GM18526 (cell line): ENCODE measurements around the gene GKAP1.

Experiments
- POLR2A ChIP-seq: IDR thresholded peaks from 3 replicates; pipeline ENCODE4 v1.6.1; 2011; ENCODE audit not compliant: insufficient read length; ENCODE audit errors: extremely low read depth

The GKAP1 gene

GRCh38 chr9:83817356-83818278, at the start of gene GKAP1:
Gene GKAP1 (minus strand): TSS chr9:83817769. CDS start chr9:83806517, 11,252 bp downstream.
- TF ChIP-seq POLR2A, result peak; percentile 29

GRCh38 chr9:83800236-83801033, 17.1 kb downstream of the GKAP1 start:
- no peak for TF ChIP-seq POLR2A

GRCh38 chr9:83794051-83794450, 23.5 kb downstream of the GKAP1 start:
- TF ChIP-seq POLR2A, result no peak

- no peak for TF ChIP-seq POLR2A
Measured at GRCh38 chr9:83792746-83793145, 24.8 kb downstream of the GKAP1 start.

GRCh38 chr9:83778164-83778563, 39.4 kb downstream of the GKAP1 start:
- no peak for TF ChIP-seq POLR2A

- TF ChIP-seq POLR2A, result no peak
Measured at GRCh38 chr9:83775932-83776331, 41.6 kb downstream of the GKAP1 start.

GRCh38 chr9:83772860-83773259, 44.7 kb downstream of the GKAP1 start:
- TF ChIP-seq POLR2A, result no peak

- TF ChIP-seq POLR2A, result no peak
Measured at GRCh38 chr9:83765376-83765775, 52.2 kb downstream of the GKAP1 start.

GRCh38 chr9:83754383-83754977, 63.1 kb downstream of the GKAP1 start:
- TF ChIP-seq POLR2A, result no peak

- TF ChIP-seq POLR2A, result no peak
Measured at GRCh38 chr9:83749706-83750105, 67.9 kb downstream of the GKAP1 start.

- no peak for TF ChIP-seq POLR2A
Measured at GRCh38 chr9:83744206-83744605, 73.4 kb downstream of the GKAP1 start.

GRCh38 chr9:83733739-83734138, 83.8 kb downstream of the GKAP1 start:
- TF ChIP-seq POLR2A, result no peak

GRCh38 chr9:83724436-83724835, 93.1 kb downstream of the GKAP1 start:
- TF ChIP-seq POLR2A, result no peak

GRCh38 chr9:83722726-83723495, 94.7 kb downstream of the GKAP1 start:
- TF ChIP-seq POLR2A, result no peak

- no peak for TF ChIP-seq POLR2A
Measured at GRCh38 chr9:83721509-83721908, 96.1 kb downstream of the GKAP1 start.

- TF ChIP-seq POLR2A, result no peak
Measured at GRCh38 chr9:83715794-83716193, 101.8 kb downstream of the GKAP1 start.
